ENCODE results near the gene FN1.

Gene FN1

DNA sequence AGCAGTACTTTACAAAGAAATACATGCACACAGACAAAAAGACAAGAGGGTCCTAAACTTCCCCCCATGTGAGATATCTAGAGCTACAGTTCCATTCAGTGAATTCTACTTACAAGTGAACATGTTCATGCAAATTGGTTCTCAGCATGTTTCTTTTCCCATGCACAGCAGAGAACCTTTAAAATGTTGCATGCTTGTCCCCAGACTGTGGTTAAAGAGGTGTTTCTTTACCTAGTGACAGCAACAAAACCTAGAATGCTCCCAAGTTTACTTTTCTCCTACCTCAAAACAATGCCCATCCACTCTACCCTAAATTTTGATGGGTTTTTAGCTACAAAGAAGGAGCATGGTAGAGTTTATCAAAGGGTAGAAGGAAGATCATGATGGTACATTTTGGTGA, 43.7 kb downstream of the FN1 start:
- Histone ChIP-seq H4K8ac (ENCODE audit: low read depth, low read length) (no peak overlapping the region), H2AK5ac (ENCODE audit: low read length) (no peak overlapping the region), H2BK5ac (ENCODE audit: low read length) (no peak overlapping the region), H3K27me3 (ENCODE audit: insufficient read depth, low read length, poor library complexity) (no peaks in the 10 kb centered on the region), H3K23ac (ENCODE audit: low read length) (no peak overlapping the region), H3K4me2 (ENCODE audit: low read length) (no peak overlapping the region), H3K79me2 (ENCODE audit: control insufficient read depth, insufficient read depth, low read length) (no peaks in the 10 kb centered on the region), H3K4me1 (ENCODE audit: control insufficient read depth, low read depth, low read length) (no peaks in the 10 kb centered on the region), H3K18ac (ENCODE audit: low read length) (no peak overlapping the region), H3K4ac (ENCODE audit: low read depth, low read length) (no peak overlapping the region), H3K27ac (ENCODE audit: low read depth, low read length) (no peak overlapping the region), H3K56ac (ENCODE audit: low read length) (no peak overlapping the region), H3K79me1 (ENCODE audit: low read length) (no peaks in the 10 kb centered on the region), H2BK15ac (replicated peaks; ENCODE audit: low read depth) (no peak overlapping the region), H3K36me3 (ENCODE audit: control insufficient read depth, insufficient read depth, low read length) (peaks cover 26% of the 10 kb centered on the region), H2BK120ac (ENCODE audit: low read depth, low read length) (no peak overlapping the region), H3K4me3 (ENCODE audit: low read length) (no peak overlapping the region), H4K5ac (ENCODE audit: low read length) (no peak overlapping the region), H3K9ac (ENCODE audit: low read length) (no peak overlapping the region)
- DNase-seq: no peak

DNA sequence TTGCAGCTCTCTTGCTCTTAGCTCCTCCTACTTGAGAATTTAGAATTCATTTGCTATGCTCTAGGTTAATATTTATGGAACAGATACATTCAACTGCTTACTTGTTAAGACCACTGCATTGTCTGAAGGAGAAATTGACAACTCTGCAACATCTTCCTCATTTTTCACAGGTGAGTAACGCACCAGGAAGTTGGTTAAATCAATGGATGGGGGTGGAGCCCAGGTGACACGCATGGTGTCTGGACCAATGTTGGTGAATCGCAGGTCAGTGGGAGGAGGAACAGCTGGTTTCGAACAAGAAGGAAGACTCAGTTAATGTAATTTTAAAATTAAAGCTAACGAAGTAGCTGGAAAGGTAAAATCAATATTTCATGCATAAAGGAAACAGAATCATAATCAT, 44.3 kb downstream of the FN1 start:
- Histone ChIP-seq H4K5ac (ENCODE audit: low read length) (no peak overlapping the region), H3K79me2 (ENCODE audit: control insufficient read depth, insufficient read depth, low read length) (no peaks in the 10 kb centered on the region), H3K36me3 (ENCODE audit: control insufficient read depth, insufficient read depth, low read length) (peaks cover 23% of the 10 kb centered on the region), H4K8ac (ENCODE audit: low read depth, low read length) (no peak overlapping the region), H3K23ac (ENCODE audit: low read length) (no peak overlapping the region), H2BK5ac (ENCODE audit: low read length) (no peak overlapping the region), H2BK120ac (ENCODE audit: low read depth, low read length) (no peak overlapping the region), H3K4me1 (ENCODE audit: control insufficient read depth, low read depth, low read length) (no peaks in the 10 kb centered on the region), H2AK5ac (ENCODE audit: low read length) (no peak overlapping the region), H3K4me2 (ENCODE audit: low read length) (no peak overlapping the region), H3K9ac (ENCODE audit: low read length) (no peak overlapping the region), H3K56ac (ENCODE audit: low read length) (no peak overlapping the region), H3K79me1 (ENCODE audit: low read length) (no peaks in the 10 kb centered on the region), H3K4ac (ENCODE audit: low read depth, low read length) (no peak overlapping the region), H3K18ac (ENCODE audit: low read length) (no peak overlapping the region), H3K4me3 (ENCODE audit: low read length) (no peak overlapping the region), H3K27ac (ENCODE audit: low read depth, low read length) (no peak overlapping the region), H3K27me3 (ENCODE audit: insufficient read depth, low read length, poor library complexity) (no peaks in the 10 kb centered on the region), H2BK15ac (replicated peaks; ENCODE audit: low read depth) (no peak overlapping the region)
- DNase-seq: peak; percentile 66
- no CpG with 5 or more reads among the region's 5 CpGs for WGBS (ENCODE audit: extremely low coverage, insufficient coverage, low lambda C conversion rate)

DNA sequence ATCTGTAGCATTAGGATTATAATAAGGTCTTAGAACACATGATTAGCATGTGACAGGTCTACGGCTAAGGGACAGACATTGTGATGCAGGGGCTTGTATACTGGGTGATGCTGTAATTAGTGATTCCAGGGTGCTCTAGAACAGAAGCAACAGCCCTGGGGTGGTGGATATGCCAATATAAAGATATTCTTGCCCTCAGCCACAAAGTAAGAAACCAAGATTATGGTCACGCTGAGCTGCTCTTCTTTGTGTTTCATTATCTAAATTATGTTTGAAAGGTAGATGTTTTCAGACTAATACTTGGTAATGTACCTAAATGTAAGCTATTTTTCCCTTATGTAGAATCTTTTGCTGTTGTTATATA, 45.3 kb downstream of the FN1 start:
- WGBS (ENCODE audit: extremely low coverage, insufficient coverage, low lambda C conversion rate): no CpG with 5 or more reads among the region's 2 CpGs

DNA sequence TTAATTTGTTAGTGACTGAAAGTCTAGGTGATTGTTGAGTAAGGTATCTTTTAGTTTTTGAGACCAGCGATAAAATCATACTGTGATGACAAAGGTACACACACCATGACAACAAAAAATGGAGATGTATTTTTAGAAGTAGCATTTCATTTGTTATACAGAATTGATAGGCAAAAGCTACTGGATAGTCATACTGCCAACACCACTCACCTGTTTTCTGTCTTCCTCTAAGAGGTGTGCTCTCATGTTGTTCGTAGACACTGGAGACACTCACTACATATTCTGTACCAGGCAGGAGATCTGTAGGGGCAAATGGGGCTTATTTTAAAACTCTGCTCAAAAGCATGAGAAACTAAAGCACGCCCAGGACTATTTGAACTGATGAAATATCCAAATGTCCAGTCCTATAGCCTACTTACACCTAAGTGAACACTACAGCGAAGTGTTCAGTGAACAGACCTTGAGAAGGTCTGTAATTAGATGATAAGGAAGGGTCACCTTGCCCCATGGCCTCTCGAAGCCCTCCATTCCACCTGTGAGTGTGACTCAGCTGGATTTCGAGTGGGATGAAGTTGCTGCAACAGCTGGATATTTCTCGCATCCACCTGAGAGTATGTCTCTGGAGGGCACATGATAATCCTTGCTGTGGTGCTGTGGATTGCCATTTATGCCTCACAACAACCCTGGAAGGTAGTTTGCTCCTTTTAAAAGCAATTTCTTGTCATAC, 47.7 kb downstream of the FN1 start:
- Histone ChIP-seq H3K23ac (ENCODE audit: low read length) (no peak overlapping the region), H3K4me3 (ENCODE audit: low read length) (no peak overlapping the region), H4K5ac (ENCODE audit: low read length) (no peak overlapping the region), H3K79me2 (ENCODE audit: control insufficient read depth, insufficient read depth, low read length) (no peaks in the 10 kb centered on the region), H3K4me2 (ENCODE audit: low read length) (no peak overlapping the region), H4K8ac (ENCODE audit: low read depth, low read length) (no peak overlapping the region), H3K18ac (ENCODE audit: low read length) (no peak overlapping the region), H3K27ac (ENCODE audit: low read depth, low read length) (no peak overlapping the region), H2BK120ac (ENCODE audit: low read depth, low read length) (no peak overlapping the region), H3K79me1 (ENCODE audit: low read length) (no peaks in the 10 kb centered on the region), H3K36me3 (ENCODE audit: control insufficient read depth, insufficient read depth, low read length) (peaks cover 18% of the 10 kb centered on the region), H3K27me3 (ENCODE audit: insufficient read depth, low read length, poor library complexity) (no peaks in the 10 kb centered on the region), H2BK5ac (ENCODE audit: low read length) (no peak overlapping the region), H3K4ac (ENCODE audit: low read depth, low read length) (no peak overlapping the region), H3K4me1 (ENCODE audit: control insufficient read depth, low read depth, low read length) (no peaks in the 10 kb centered on the region), H3K56ac (ENCODE audit: low read length) (no peak overlapping the region), H2BK15ac (replicated peaks; ENCODE audit: low read depth) (no peak overlapping the region), H2AK5ac (ENCODE audit: low read length) (no peak overlapping the region), H3K9ac (ENCODE audit: low read length) (no peak overlapping the region)
- no peak for DNase-seq
- no CpG with 5 or more reads among the region's 7 CpGs for WGBS (ENCODE audit: extremely low coverage, insufficient coverage, low lambda C conversion rate)

More for the DNA sequence above, 45.3 kb downstream of the FN1 start:
- Histone ChIP-seq H2AK5ac (ENCODE audit: low read length) (no peak overlapping the region), H3K4me2 (ENCODE audit: low read length) (no peak overlapping the region), H2BK15ac (replicated peaks; ENCODE audit: low read depth) (no peak overlapping the region), H4K8ac (ENCODE audit: low read depth, low read length) (no peak overlapping the region), H2BK5ac (ENCODE audit: low read length) (no peak overlapping the region), H3K23ac (ENCODE audit: low read length) (no peak overlapping the region), H3K27ac (ENCODE audit: low read depth, low read length) (no peak overlapping the region), H3K27me3 (ENCODE audit: insufficient read depth, low read length, poor library complexity) (no peaks in the 10 kb centered on the region), H3K4ac (ENCODE audit: low read depth, low read length) (no peak overlapping the region), H4K5ac (ENCODE audit: low read length) (no peak overlapping the region), H3K79me2 (ENCODE audit: control insufficient read depth, insufficient read depth, low read length) (no peaks in the 10 kb centered on the region), H3K4me1 (ENCODE audit: control insufficient read depth, low read depth, low read length) (no peaks in the 10 kb centered on the region), H3K36me3 (ENCODE audit: control insufficient read depth, insufficient read depth, low read length) (peaks cover 24% of the 10 kb centered on the region), H3K4me3 (ENCODE audit: low read length) (no peak overlapping the region), H3K56ac (ENCODE audit: low read length) (no peak overlapping the region), H3K9ac (ENCODE audit: low read length) (no peak overlapping the region), H3K79me1 (ENCODE audit: low read length) (no peaks in the 10 kb centered on the region), H2BK120ac (ENCODE audit: low read depth, low read length) (no peak overlapping the region), H3K18ac (ENCODE audit: low read length) (no peak overlapping the region)
- no peak for DNase-seq

DNA sequence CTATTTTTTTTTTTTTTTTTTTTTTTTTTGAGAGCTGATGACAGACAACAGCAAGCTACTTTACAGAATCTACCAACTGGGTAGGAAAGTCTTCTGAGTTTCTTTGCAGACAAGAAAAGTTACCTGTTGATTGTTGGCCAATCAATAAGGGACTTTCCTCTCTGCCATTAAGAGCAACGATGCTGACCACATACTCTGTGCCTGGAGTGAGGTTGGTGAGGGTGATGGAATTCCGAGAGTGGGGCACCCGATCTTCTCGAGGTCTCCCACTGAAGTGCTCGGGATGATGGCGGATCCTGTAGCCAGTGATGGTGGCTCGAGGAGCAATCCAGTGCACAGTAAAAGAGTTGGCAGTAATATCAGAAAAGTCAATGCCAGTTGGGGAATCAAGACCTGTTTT, 49.3 kb downstream of the FN1 start:
- H3K4me3 ChIP-seq (ENCODE audit: low read length): no peak overlapping the region
- no peak for DNase-seq
- no peaks in the 10 kb centered on the region for H3K4me1 ChIP-seq (ENCODE audit: control insufficient read depth, low read depth, low read length)
- no peak overlapping the region for H2BK120ac ChIP-seq (ENCODE audit: low read depth, low read length)
- no peak overlapping the region for H4K8ac ChIP-seq (ENCODE audit: low read depth, low read length)
- no peaks in the 10 kb centered on the region for H3K79me1 ChIP-seq (ENCODE audit: low read length)
- H3K23ac ChIP-seq (ENCODE audit: low read length): no peak overlapping the region
- no peak overlapping the region for H3K4ac ChIP-seq (ENCODE audit: low read depth, low read length)
- H3K18ac ChIP-seq (ENCODE audit: low read length): no peak overlapping the region
- WGBS (ENCODE audit: extremely low coverage, insufficient coverage, low lambda C conversion rate): no CpG with 5 or more reads among the region's 7 CpGs
- peaks cover 14% of the 10 kb centered on the region for H3K36me3 ChIP-seq (ENCODE audit: control insufficient read depth, insufficient read depth, low read length)
- no peak overlapping the region for H3K4me2 ChIP-seq (ENCODE audit: low read length)
- H4K5ac ChIP-seq (ENCODE audit: low read length): no peak overlapping the region
- no peak overlapping the region for H2AK5ac ChIP-seq (ENCODE audit: low read length)
- no peaks in the 10 kb centered on the region for H3K79me2 ChIP-seq (ENCODE audit: control insufficient read depth, insufficient read depth, low read length)
- no peak overlapping the region for H3K27ac ChIP-seq (ENCODE audit: low read depth, low read length)
- H3K9ac ChIP-seq (ENCODE audit: low read length): no peak overlapping the region
- no peak overlapping the region for H2BK15ac ChIP-seq (replicated peaks; ENCODE audit: low read depth)
- H2BK5ac ChIP-seq (ENCODE audit: low read length): no peak overlapping the region
- no peak overlapping the region for H3K56ac ChIP-seq (ENCODE audit: low read length)
- H3K27me3 ChIP-seq (ENCODE audit: insufficient read depth, low read length, poor library complexity): no peaks in the 10 kb centered on the region

DNA sequence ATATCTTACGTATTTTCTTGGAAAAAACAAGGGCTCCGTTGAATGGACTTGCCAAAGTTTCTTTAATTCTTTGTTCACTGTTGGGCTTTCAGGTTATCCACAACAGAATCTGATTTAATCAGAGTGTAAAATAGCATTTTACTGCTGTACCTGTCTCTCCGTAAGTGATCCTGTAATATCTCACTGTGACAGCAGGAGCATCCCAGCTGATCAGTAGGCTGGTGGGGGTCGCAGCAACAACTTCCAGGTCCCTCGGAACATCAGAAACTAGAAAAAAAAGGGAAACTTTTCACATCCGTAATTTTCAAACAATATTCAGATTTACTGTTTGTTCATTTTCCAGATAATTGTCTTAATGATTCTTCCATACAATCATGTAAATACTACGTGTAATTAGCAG, 51.2 kb downstream of the FN1 start:
- H4K5ac ChIP-seq (ENCODE audit: low read length): no peak overlapping the region
- no peak overlapping the region for H2AK5ac ChIP-seq (ENCODE audit: low read length)
- no peak overlapping the region for H3K18ac ChIP-seq (ENCODE audit: low read length)
- no peaks in the 10 kb centered on the region for H3K79me1 ChIP-seq (ENCODE audit: low read length)
- H3K9ac ChIP-seq (ENCODE audit: low read length): no peak overlapping the region
- DNase-seq: no peak
- H3K27ac ChIP-seq (ENCODE audit: low read depth, low read length): no peak overlapping the region
- H3K4me3 ChIP-seq (ENCODE audit: low read length): no peak overlapping the region
- no peak overlapping the region for H3K4me2 ChIP-seq (ENCODE audit: low read length)
- no peak overlapping the region for H4K8ac ChIP-seq (ENCODE audit: low read depth, low read length)
- H3K4ac ChIP-seq (ENCODE audit: low read depth, low read length): no peak overlapping the region
- no peaks in the 10 kb centered on the region for H3K27me3 ChIP-seq (ENCODE audit: insufficient read depth, low read length, poor library complexity)
- H3K4me1 ChIP-seq (ENCODE audit: control insufficient read depth, low read depth, low read length): no peaks in the 10 kb centered on the region
- H2BK120ac ChIP-seq (ENCODE audit: low read depth, low read length): no peak overlapping the region
- H2BK5ac ChIP-seq (ENCODE audit: low read length): no peak overlapping the region
- no CpG with 5 or more reads among the region's 7 CpGs for WGBS (ENCODE audit: extremely low coverage, insufficient coverage, low lambda C conversion rate)
- H3K36me3 ChIP-seq (ENCODE audit: control insufficient read depth, insufficient read depth, low read length): peaks cover 10% of the 10 kb centered on the region
- H3K23ac ChIP-seq (ENCODE audit: low read length): no peak overlapping the region
- no peak overlapping the region for H3K56ac ChIP-seq (ENCODE audit: low read length)
- no peaks in the 10 kb centered on the region for H3K79me2 ChIP-seq (ENCODE audit: control insufficient read depth, insufficient read depth, low read length)
- no peak overlapping the region for H2BK15ac ChIP-seq (replicated peaks; ENCODE audit: low read depth)
